Measurements from ENCODE around the gene DUSP1.

Gene DUSP1

GRCh38 chr5:172764861-172765765, 5.9 kb downstream of the DUSP1 start:
- ChIA-PET CTCF (interaction anchor here (1.0 to 1.5 kb wide), 4 partner anchors 10 to 50 kb away, joined by 3 to 6 read pairs (median 4); no protein-coding TSS in a partner anchor), POLR2A (ENCODE audit: low non-redundant PET) (interaction anchor here (0.5 to 1.5 kb wide), 3 partner anchors 32 to 1124 kb away, joined by 3 to 8 read pairs (median 5); partner anchors contain the start of gene RPL26L1)
- peak; percentile 99 for DNase-seq (ENCODE audit: low spot score)
- TF ChIP-seq CTCF (conservative IDR thresholded peaks at IDR 0.05; ENCODE audit: low read depth): no peak
- H3K27ac ChIP-seq: peak overlapping the region; percentile 95

- DNase-seq (ENCODE audit: low spot score): no peak
- CTCF ChIA-PET: no interaction called here
- peak overlapping the region; percentile 95 for H3K27ac ChIP-seq
- POLR2A ChIA-PET (ENCODE audit: low non-redundant PET): no interaction called here
- TF ChIP-seq CTCF (conservative IDR thresholded peaks at IDR 0.05; ENCODE audit: low read depth): no peak
Measured at GRCh38 chr5:172763120-172763464, 7.9 kb downstream of the DUSP1 start.

- CTCF ChIA-PET: no interaction called here
- no peak for DNase-seq (ENCODE audit: low spot score)
- no peak overlapping the region; the same call in 1 of the 2 replicates for H3K27ac ChIP-seq
- no peak for TF ChIP-seq CTCF (conservative IDR thresholded peaks at IDR 0.05; ENCODE audit: low read depth)
- POLR2A ChIA-PET (ENCODE audit: low non-redundant PET): no interaction called here
Measured at GRCh38 chr5:172762214-172763119, 8.5 kb downstream of the DUSP1 start.

GRCh38 chr5:172760959-172761358, 10.0 kb downstream of the DUSP1 start:
- CTCF ChIA-PET: interaction anchor here (0.7 to 1.1 kb wide), 4 partner anchors 9 to 46 kb away, joined by 3 to 6 read pairs (median 4); no protein-coding TSS in a partner anchor
- no peak for DNase-seq (ENCODE audit: low spot score)
- H3K27ac ChIP-seq: no peak overlapping the region
- no peak for TF ChIP-seq CTCF (conservative IDR thresholded peaks at IDR 0.05; ENCODE audit: low read depth)
- POLR2A ChIA-PET (ENCODE audit: low non-redundant PET): interaction anchor here (0.6 kb wide), 1 partner anchor 15 kb away, joined by 3 read pairs; no protein-coding TSS in a partner anchor

GRCh38 chr5:172760136-172760535, 10.9 kb downstream of the DUSP1 start:
- no peak for TF ChIP-seq CTCF (conservative IDR thresholded peaks at IDR 0.05; ENCODE audit: low read depth)
- POLR2A ChIA-PET (ENCODE audit: low non-redundant PET): interaction anchor here (0.6 kb wide), 1 partner anchor 257 kb away, joined by 5 read pairs; no protein-coding TSS in a partner anchor
- CTCF ChIA-PET: interaction anchor here (0.6 kb wide), 1 partner anchor 14 kb away, joined by 6 read pairs; no protein-coding TSS in a partner anchor
- H3K27ac ChIP-seq: no peak overlapping the region
- DNase-seq (ENCODE audit: low spot score): no peak

- ChIA-PET POLR2A (ENCODE audit: low non-redundant PET) (no interaction called here), CTCF (interaction anchor here (0.6 to 0.7 kb wide), 2 partner anchors 168 to 340 kb away, joined by 3 to 5 read pairs; no protein-coding TSS in a partner anchor)
- no peak for TF ChIP-seq CTCF (conservative IDR thresholded peaks at IDR 0.05; ENCODE audit: low read depth)
- no peak for DNase-seq (ENCODE audit: low spot score)
- H3K27ac ChIP-seq: no peak overlapping the region; the same call in 1 of the 2 replicates
Measured at GRCh38 chr5:172758834-172759149, 12.2 kb downstream of the DUSP1 start.

All from RWPE1 (cell line).